HG03025 (cell line): ENCODE measurements around the gene NOL6.
"Not testable (repeated sequence)": the region's sequence is repeated elsewhere in the genome, so short reads cannot be mapped to it uniquely, and the experiment has no call there.

Source experiments
- ATAC-seq: cut with Tn5 transposase; IDR thresholded peaks from one replicate; pipeline ENCODE4 v1.9.1; 2021; ENCODE audit warnings: mild to moderate bottlenecking, moderate library complexity; ENCODE audit not compliant: unreplicated experiment, low FRiP score

NOL6 gene

GRCh38 chr9:33473643-33474352 lies at the start of gene NOL6:
Gene NOL6 (minus strand): TSS chr9:33473924. CDS start chr9:33473842, 82 bp downstream.
- ATAC-seq: peak; percentile 99

GRCh38 chr9:33521861-33522260 lies 48.1 kb upstream of the NOL6 start:
- ATAC-seq: not testable (repeated sequence)

GRCh38 chr9:33517934-33518577 lies 44.3 kb upstream of the NOL6 start:
- not testable (repeated sequence) for ATAC-seq

- no peak for ATAC-seq
Observed at GRCh38 chr9:33517373-33517772, 43.6 kb upstream of the NOL6 start.

- not testable (repeated sequence) for ATAC-seq
Observed at GRCh38 chr9:33516397-33516796, 42.7 kb upstream of the NOL6 start.

- not testable (repeated sequence) for ATAC-seq
Observed at GRCh38 chr9:33515342-33515995, 41.7 kb upstream of the NOL6 start.

- ATAC-seq: not testable (repeated sequence)
Observed at GRCh38 chr9:33512535-33512934, 38.8 kb upstream of the NOL6 start.

GRCh38 chr9:33511184-33511517 lies 37.4 kb upstream of the NOL6 start:
- ATAC-seq: not testable (repeated sequence)

- ATAC-seq: no peak
Observed at GRCh38 chr9:33510262-33511183, 36.8 kb upstream of the NOL6 start.

- no peak for ATAC-seq
Observed at GRCh38 chr9:33506626-33507370, 33.1 kb upstream of the NOL6 start.

GRCh38 chr9:33498387-33498786 lies 24.7 kb upstream of the NOL6 start:
- no peak for ATAC-seq

- ATAC-seq: not testable (repeated sequence)
Observed at GRCh38 chr9:33493819-33494218, 20.1 kb upstream of the NOL6 start.

- ATAC-seq: no peak
Observed at GRCh38 chr9:33489066-33489465, 15.3 kb upstream of the NOL6 start.

- ATAC-seq: not testable (repeated sequence)
Observed at GRCh38 chr9:33485312-33485711, 11.6 kb upstream of the NOL6 start.

GRCh38 chr9:33480976-33481375 lies 7.3 kb upstream of the NOL6 start:
- no peak for ATAC-seq

GRCh38 chr9:33480106-33480505 lies 6.4 kb upstream of the NOL6 start:
- ATAC-seq: no peak

GRCh38 chr9:33476503-33476902 lies 2.8 kb upstream of the NOL6 start:
- ATAC-seq: no peak

GRCh38 chr9:33475357-33475756 lies 1.6 kb upstream of the NOL6 start:
- no peak for ATAC-seq

- ATAC-seq: no peak
Observed at GRCh38 chr9:33472881-33473615, 676 bp downstream of the NOL6 start.
